EH (cell line): ENCODE results near the gene DUOX2.
A peak's percentile ranks its signal among the peaks of the same experiment; 100 is the strongest.
"Not testable (repeated sequence)": the region's sequence is repeated elsewhere in the genome, so short reads cannot be mapped to it uniquely, and the experiment has no call there.

ENCODE experiments used
- DNase-seq: peaks from one replicate; pipeline ENCODE4 v3.0.0-alpha.2; 2015; ENCODE audit warnings: low read depth

The DUOX2 gene

DNA sequence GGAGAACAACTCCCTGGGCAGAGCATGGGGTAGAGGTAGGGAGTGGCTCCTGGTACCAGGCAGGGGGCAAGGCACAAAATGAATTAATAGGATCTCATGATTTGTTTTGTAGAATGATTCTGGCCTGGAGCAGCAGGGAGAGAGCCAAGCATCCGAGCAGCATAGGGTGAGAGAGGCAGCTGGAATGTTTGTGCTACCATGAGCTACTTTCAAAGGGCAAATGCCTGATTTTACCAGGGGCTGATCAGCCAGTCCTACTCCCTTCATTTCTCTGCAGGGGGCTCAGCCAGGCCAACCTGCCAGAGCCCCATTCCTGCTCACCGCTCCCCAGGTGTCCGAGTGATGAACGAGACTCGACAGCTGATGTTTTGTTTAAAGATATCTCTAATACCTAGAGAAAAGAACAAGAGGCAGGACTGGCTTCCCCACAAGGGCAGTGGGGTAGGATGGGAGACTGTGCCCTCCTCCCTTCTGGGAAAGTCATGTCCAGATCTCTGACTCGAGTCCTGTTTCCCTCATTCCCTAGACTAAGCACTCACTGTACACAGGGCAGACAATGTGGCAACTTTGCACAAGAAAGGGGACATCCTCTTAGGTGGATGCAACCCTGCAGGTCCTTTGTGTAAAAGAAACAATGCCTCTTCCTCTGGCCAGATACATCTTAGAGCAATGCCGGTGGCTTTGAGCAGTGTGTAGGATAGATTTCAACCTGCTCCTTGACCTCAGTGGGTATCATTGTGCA lies 12.9 kb downstream of the DUOX2 start:
- no peak for DNase-seq

- DNase-seq = no peak
Measured at GRCh38 chr15:45099549-45100165, 14.3 kb downstream of the DUOX2 start.

DNA sequence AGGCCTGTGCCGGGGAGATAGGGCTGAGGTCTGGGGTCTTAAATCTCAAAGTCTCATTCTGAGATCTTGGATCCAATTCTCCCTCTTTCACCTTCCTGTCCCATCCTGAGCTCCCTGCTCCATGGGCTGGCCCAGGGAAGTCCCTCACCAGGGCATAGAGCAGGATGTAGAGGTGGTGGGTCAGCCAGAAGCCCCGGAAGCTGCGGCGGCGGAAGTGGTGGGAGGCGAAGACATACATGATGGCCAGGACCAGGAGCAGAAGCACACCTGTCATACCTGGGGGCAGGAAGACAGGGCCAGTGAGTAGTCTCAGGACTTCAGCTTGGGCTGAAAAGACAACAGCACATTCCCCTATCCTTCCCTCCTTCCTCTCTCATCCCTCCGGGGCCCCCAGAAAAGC lies 16.5 kb downstream of the DUOX2 start:
- no peak for DNase-seq

DNA sequence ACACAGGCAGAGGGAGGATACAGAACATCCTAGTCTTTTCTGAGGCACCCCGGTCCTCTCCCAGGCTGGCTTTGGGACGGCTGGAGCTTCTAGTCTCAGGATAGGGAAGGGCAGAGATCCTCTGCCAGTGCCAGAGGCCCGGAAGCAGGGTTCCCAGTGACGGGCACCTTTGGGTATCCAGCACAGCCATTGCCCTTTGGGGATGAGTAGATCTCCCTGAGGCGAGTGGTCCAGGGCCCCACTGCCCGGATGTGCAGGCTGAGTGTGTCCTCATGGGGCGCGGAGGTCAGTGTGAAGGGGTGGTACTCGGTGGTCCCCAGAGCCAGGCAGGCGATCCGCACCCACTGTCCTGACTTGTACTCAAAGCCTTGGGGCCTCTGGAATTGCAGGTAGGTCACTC lies 18.3 kb downstream of the DUOX2 start:
- DNase-seq = no peak

- no peak for DNase-seq
Measured at GRCh38 chr15:45094358-45094730, 19.6 kb downstream of the DUOX2 start.

DNA sequence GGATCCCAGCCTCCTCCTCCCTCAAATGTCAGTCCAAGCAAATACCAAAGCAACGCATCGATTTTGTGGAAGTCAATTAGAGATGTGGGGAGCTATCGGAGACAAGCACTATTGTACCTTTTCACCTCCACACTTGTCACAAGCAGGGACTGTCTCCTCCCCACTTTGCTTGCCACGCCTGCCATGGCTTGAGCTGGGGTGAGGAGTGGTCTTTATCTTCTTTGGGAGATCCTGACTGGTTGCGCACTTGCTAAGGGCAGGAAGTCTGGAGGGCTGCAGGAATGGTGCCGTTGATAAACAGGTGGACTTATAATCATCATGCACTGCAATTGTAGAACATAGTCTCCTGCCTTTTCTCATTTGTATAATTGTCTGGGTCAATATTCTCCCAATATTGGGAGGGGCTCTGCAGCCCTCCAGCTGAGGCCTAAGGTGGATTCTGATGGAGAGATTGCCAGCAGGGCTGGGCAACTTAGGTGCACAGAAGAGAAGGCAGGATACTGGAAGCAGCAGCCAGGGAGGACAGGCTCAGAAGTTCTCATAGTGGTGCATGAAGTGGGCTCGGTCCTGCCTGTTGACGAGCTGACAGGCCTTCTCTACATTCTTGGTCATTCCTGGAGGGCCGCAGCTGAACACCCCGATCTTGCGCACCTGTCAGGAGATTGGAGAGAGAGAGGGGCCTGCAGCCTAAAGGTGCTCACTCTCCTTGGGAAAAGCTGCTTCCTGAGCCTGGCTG lies 20.2 kb downstream of the DUOX2 start:
- no peak for DNase-seq

- no peak for DNase-seq
Measured at GRCh38 chr15:45093013-45093412, 21.0 kb downstream of the DUOX2 start.

DNA sequence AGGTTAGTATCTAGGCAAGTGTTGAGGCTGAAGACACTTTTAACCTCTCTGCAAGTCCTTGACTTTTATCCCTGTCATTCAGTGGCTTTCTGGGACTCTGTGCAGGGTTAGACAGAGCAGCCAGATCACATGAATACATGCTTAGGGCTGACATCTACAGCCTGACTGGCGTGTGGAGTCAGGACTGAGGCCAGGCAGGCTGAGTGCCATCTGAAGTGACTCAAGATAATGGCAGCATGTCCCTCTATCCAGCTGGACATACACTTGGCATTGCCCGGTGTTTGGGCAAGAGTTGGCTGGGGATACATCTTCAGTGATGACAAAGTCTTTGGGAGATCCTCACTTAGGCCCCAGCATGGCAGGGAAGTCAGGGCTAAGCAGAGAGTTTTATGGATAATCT lies 22.4 kb downstream of the DUOX2 start:
- no peak for DNase-seq

- peak; percentile 69 for DNase-seq
Measured at GRCh38 chr15:45091161-45091560, 22.8 kb downstream of the DUOX2 start.

- no peak for DNase-seq
Measured at GRCh38 chr15:45089712-45090373, 24.1 kb downstream of the DUOX2 start.

- DNase-seq = peak; percentile 20
Measured at GRCh38 chr15:45088801-45089711, 24.9 kb downstream of the DUOX2 start.

DNA sequence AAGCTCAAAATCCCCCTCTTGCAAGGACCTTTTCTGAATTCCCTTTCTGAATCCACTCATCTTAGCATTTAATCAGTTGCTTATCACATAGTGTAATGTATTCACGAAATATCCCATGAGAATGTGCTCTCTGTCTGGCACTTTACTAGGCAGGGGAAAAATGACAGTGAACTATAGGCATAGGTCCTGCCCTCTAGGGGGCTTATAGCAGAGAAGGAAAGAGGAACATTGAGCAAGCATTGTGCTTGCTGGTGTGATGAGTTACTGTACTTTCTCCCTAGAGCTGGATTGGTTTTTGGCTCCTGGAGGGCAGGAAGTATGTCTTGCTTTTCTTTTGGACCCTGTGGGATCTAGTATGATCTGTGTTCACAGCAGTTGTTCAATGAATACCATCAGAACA lies 26.5 kb downstream of the DUOX2 start:
- no peak for DNase-seq

DNA sequence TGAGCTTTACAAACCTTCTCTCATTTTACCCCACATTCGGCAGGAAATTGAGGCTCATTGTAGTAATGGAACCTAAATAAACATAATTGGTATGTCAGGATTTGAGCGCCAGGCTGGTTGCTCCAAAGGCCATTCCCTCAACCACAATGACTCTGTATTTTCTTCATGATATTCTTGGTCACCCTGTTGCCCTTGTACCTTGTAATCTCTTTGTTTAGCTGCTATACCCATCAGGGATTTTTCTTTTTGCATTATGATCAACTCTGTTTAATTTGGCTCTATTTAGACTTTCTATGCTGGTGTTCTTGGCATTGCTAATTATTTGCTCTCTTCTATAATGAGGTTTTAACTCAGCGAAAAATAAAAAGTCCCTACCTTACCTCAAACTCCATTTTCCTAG lies 29.8 kb downstream of the DUOX2 start:
- DNase-seq = no peak

GRCh38 chr15:45083223-45083622 lies 30.7 kb downstream of the DUOX2 start:
- no peak for DNase-seq

GRCh38 chr15:45082412-45082811 lies 31.6 kb downstream of the DUOX2 start:
- DNase-seq = not testable (repeated sequence)

- DNase-seq = not testable (repeated sequence)
Measured at GRCh38 chr15:45080593-45080992, 33.4 kb downstream of the DUOX2 start.

DNA sequence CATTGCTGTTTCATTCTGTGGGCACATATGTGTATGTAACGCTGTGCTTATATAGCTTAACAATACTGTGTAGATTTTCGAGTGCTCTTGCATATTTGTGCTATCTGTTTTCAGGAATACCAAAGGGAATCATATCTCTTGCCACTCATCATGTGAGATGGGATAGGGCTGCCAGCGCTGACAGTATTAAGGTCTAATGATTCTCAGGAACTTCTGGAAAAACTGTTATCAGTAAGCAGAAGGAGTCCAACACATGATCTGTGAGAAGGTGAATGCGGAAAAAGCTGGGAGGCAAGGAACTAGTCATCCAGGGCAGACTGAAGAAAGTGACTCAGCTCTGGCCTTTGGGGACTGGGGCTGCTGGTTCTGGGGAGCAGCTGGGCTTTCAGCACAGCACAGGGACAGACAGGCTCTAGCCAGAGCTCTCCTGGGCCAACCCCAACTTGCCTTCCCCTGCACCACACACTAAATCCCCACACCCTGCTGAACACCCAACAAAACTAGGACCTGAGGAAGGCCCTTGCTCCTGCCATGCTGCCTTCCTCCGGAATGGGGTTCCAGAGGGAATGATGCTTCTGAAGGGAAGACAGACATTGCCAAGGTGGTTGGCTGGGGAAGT lies 34.2 kb downstream of the DUOX2 start:
- not testable (repeated sequence) for DNase-seq

- DNase-seq = not testable (repeated sequence)
Measured at GRCh38 chr15:45079201-45079600, 34.8 kb downstream of the DUOX2 start.

DNA sequence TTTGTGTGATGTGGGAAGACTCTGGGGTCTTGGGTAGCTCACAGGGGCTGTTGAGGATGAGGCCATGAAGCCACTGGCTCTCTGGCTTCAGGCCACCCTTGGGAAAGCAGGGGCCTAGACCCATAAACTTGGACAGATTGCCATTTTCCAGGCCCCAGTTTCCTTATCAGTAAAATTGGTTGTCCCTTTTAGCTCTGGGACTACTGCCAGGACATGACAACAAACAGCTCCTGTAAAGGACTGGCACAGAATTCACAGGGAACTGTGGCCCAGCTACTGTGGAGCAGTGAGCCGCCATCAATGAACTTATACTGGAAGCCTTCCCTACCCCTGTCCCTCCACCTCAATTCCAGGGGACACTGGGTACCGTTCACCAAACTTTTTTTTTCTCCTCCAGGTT lies 36.6 kb downstream of the DUOX2 start:
- DNase-seq = not testable (repeated sequence)

GRCh38 chr15:45075440-45076320 lies 38.3 kb downstream of the DUOX2 start:
- DNase-seq = not testable (repeated sequence)
